PC-3 (cell line): ENCODE measurements around the gene ZNF385B.

Experiments used
- CTCF ChIP-seq: fragments of 300-600 bp; sonication (generic); conservative IDR thresholded peaks from 2 replicates; pipeline ENCODE4 v1.5.1; 2017; ENCODE audit warnings: antibody characterized with exemption, low read depth, mild to moderate bottlenecking, low read length
- EZH2 ChIP-seq: fragments of 300-600 bp; sonication (generic); IDR thresholded peaks from one replicate; pipeline ENCODE4 v1.6.1; 2017; ENCODE audit warnings: antibody characterized with exemption, mild to moderate bottlenecking, low read length; ENCODE audit not compliant: unreplicated experiment
- EZH2phosphoT487 ChIP-seq: fragments of 300-600 bp; sonication (generic); IDR thresholded peaks from 2 replicates; pipeline ENCODE4 v1.6.1; 2018; ENCODE audit warnings: mild to moderate bottlenecking, antibody characterized with exemption, low read length, borderline replicate concordance

GRCh38 chr2:179437430-179437829 is 424.0 kb downstream of the ZNF385B start:
- TF ChIP-seq CTCF (no peak), EZH2 (no peak), EZH2phosphoT487 (no peak)
